NCI-H2196 (cell line): ENCODE results near the gene ARHGDIG.
A peak's percentile ranks its signal among the peaks of the same experiment; 100 is the strongest.

Experiments
- DNase-seq: peaks from one replicate; lab custom pipeline; 2025; ENCODE audit not compliant: unreplicated experiment; lab: John Stamatoyannopoulos, UW

Gene ARHGDIG

DNA sequence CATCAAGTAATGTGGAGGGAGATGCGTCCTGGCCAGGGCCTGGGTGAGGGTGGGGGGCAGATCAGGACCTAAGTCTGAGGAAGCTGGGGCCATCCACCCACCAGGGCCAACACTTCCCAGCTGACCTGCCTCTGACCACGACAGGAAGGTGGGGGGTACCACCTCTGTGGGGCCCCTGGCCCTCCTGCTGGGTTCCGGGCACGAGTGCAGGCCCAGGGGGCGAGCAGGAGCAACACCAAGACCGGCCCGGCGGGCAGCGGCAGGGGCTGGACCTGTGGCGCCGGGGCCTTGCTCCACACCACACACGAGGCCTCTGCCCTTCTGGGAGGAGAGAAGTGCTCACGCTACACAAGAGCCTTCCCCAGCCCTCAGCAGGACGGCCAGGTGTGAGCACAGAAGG lies 15.9 kb downstream of the ARHGDIG start:
- DNase-seq: no peak

GRCh38 chr16:296806-297510 lies 16.6 kb downstream of the ARHGDIG start:
- DNase-seq: no peak

GRCh38 chr16:297832-298231 lies 17.4 kb downstream of the ARHGDIG start:
- no peak for DNase-seq

GRCh38 chr16:301235-301634 lies 20.8 kb downstream of the ARHGDIG start:
- DNase-seq: no peak

DNA sequence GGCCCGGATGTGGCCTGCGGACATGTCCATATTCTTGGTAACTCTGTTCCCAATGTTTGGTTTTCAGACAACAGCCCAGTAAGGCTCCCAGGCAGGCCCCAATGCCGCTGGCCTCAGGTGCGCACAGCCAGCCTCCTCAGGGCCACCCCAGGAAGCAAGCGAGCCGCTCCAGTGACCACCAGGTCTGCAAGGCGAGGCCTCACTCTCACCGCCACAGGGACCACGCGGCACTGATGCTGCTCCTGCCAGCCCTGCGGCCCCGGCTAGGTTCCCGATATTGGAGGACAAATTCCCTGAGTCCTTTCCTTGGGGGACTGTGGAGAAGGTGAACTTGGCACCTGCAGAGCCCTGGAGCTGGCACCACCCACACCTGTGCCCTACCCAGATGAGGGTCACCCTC lies 21.6 kb downstream of the ARHGDIG start:
- DNase-seq: no peak

GRCh38 chr16:303760-304505 lies 23.5 kb downstream of the ARHGDIG start:
- DNase-seq: no peak

GRCh38 chr16:305916-306626 lies 25.7 kb downstream of the ARHGDIG start:
- no peak for DNase-seq

GRCh38 chr16:306911-307370 lies 26.6 kb downstream of the ARHGDIG start:
- DNase-seq: no peak

- no peak for DNase-seq
These were observed 27.4 kb downstream of the ARHGDIG start for GRCh38 chr16:307691-308312.

DNA sequence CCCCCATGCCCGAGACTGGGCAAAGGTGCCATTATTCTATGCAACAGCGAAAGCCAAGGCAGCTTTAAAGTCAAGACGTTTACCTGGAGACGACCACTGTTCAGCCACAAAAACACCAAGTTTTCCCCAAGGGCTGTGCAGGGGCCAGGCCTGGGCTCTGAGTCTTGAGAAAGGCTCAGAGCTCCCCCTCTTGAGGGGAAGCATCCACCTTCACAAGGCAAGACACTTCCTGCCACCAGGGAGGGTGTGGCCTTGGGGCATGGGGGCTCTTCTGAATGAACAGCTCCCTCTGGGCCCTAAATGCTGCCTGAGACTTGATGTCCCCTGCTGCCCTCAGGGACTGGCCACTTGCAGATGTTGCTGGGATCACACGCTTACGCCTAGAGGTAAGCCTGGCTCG lies 29.1 kb downstream of the ARHGDIG start:
- DNase-seq: no peak

DNA sequence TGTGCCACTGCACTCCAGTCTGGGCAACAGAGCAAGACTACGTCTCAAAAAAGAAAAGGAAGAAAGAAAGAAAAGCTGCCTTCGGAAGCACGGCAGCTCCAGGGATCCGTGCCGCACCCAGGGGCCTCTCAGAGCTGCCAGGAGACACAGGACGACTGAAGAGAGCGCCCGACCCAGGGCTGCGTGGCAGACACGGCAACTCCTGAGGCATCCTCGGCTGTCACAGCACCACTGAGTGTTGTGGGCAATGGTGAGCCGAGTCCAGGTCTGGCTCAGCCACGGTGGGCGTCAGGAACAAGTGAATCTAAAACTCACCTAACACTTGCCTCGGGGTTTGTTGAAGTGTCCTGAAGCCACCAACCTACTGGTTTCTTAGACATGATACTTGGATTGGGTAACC lies 31.3 kb downstream of the ARHGDIG start:
- no peak for DNase-seq

- DNase-seq: no peak
These were observed 34.0 kb downstream of the ARHGDIG start for GRCh38 chr16:314351-314750.

DNA sequence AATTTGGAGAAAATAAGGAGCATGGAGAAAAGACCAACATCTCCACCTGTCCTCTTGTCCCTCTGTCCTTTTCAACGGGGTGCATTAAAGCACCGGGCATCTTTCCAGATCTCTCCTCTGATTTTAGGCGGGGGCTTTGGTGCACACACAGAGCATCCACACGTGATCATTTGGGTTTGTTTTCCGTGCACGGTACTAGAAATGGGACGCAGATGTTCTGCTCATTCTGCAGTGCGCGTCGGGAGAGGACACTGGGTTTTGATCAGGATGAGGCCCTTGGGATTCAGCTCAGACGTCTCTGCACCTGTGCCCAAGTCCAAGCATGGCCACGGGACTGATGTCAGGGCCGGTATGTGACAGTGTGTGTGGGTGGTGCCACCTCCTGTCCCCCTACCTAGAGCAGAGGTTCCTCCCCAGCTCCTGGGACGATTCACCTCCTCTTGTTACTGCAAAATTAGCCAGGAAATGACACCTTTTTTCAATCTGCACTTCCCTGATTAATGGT lies 34.5 kb downstream of the ARHGDIG start:
- DNase-seq: no peak

GRCh38 chr16:316741-317464 lies 36.5 kb downstream of the ARHGDIG start:
- DNase-seq: no peak

DNA sequence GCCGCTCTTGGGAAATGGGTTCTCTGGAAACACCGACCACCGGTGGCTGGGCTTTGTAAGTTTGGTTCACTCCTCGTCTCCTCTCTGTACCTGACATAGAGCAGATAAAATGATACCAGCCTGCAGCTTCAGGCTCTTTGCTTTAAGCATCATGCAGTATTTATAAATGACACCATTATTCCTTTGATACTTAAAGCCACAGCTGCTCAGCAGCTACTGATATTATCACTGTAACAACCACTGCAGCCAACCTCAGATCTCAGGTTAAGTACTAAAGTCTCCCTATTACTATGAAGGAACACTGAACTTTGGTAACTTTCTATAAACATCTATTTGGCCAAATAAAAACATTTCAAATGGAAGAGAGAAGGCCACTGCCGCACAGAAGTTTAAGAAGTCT lies 37.2 kb downstream of the ARHGDIG start:
- DNase-seq: no peak

GRCh38 chr16:318628-319027 lies 38.2 kb downstream of the ARHGDIG start:
- peak; percentile 40 for DNase-seq

GRCh38 chr16:320206-320605 lies 39.8 kb downstream of the ARHGDIG start:
- no peak for DNase-seq

DNA sequence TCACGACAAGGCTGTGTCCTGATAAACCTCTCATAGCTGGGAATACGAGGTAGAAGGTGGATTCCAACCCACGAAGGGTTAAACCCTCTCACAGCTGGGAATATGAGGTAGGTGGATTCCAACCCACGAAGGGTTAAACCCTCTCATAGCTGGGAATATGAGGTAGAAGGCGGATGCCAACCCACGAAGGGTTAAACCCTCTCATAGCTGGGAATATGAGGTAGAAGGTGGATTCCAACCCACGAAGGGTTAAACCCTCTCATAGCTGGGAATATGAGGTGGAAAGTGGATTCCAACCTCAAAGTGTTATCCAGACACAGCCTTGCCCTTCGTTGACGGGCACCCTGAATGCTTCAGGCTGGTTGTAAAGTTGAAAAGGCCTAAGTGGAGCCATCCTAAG lies 41.1 kb downstream of the ARHGDIG start:
- no peak for DNase-seq

GRCh38 chr16:322476-323143 lies 42.2 kb downstream of the ARHGDIG start:
- no peak for DNase-seq

GRCh38 chr16:324201-324450 lies 43.7 kb downstream of the ARHGDIG start:
- DNase-seq: no peak
